Measurements from ENCODE around the gene CDC14B.

CDC14B gene

DNA sequence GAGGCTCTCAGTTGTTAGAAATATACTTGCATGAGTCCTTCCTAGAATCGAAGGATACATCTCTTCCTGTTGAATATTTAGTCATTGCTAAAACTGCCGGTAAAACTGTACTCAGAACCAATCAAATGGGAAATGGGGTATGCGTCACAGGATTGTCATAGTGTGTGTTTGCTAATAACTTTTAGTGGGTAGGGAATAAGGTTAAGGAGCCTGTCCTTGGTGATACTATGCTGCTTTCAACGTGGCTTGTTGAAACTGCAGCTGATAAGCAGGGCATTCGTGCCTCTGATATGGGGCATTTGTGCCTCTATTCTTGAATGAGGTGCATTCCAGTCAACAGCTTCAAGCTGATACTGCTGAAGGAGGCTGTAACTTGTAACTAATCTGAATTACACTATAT is 143.1 kb downstream of the CDC14B start:
- no peak for DNase-seq

DNA sequence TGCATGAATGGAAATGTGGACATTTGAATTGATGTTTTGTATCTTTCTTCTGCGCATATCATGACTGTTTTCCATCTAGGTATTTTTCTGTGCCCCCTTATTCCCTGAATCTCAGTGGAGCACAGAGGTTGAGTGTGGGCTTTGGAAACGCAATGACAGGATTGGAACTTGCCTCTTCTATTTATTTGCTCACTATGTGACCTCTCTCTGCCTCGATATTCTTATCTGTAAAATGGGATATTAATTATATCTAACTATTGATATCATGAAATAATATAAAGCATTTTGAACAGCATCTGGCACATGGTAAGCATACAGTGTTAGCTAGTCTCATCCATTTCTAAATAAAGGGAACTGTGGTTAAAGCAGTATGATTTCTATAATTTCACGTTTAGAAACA is 143.6 kb downstream of the CDC14B start:
- DNase-seq, result no peak

DNA sequence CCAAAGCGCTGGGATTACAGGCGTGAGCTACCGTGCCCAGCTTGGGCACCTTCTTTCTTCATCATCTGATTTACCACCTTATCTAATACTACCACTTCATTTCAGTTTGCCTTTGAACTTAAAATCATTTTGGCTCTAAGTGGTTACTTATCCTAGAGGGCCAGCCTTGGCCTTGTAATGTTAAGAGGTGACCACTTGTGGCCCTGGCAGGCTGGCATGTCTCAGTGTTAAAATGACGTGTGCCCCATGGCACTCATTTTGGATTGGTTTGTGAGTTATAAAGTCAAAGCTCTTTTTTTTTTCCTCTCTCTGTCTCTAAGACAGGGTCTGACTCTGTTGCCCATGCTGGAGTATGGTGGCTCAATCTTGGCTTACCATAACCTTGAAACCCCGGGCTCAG is 151.9 kb downstream of the CDC14B start:
- no peak for DNase-seq

GRCh38 chr9:96464426-96464825 is 155.2 kb downstream of the CDC14B start:
- no peak for DNase-seq

GRCh38 chr9:96462541-96462940 is 157.1 kb downstream of the CDC14B start:
- no peak for DNase-seq

GRCh38 chr9:96461336-96461735 is 158.3 kb downstream of the CDC14B start:
- DNase-seq, result no peak

- no peak for DNase-seq
These were observed 158.8 kb downstream of the CDC14B start for GRCh38 chr9:96460882-96461281.

GRCh38 chr9:96460470-96460869 is 159.2 kb downstream of the CDC14B start:
- no peak for DNase-seq

- no peak for DNase-seq
These were observed 160.2 kb downstream of the CDC14B start for GRCh38 chr9:96459268-96460007.

DNA sequence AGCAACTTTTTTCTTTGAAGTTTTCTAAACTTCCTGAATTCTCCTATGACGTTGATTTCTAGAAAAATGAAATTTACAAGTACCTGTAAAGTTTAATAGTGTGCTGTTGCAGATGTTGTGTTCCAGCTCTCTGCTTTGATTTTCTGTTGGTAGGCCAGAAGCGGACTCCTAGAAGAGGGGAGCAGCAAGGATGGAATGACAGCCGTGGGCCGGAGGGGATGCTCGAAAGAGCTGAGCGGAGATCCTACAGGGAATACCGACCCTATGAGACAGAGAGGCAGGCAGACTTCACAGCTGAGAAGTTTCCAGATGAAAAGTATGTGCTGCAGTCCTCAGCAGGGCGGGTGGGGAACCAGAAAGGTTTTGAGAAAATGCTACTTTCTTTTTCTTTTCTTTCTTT is 161.4 kb downstream of the CDC14B start:
- DNase-seq, result no peak

GRCh38 chr9:96457266-96457665 is 162.4 kb downstream of the CDC14B start:
- no peak for DNase-seq

- DNase-seq, result no peak
These were observed 166.0 kb downstream of the CDC14B start for GRCh38 chr9:96453625-96454024.

- DNase-seq, result no peak
These were observed 168.8 kb downstream of the CDC14B start for GRCh38 chr9:96450613-96451528.
